LNCaP clone FGC (cell line): ENCODE data around the gene RAPGEF5.

ENCODE experiments used
- DNase-seq: peaks from one replicate; pipeline ENCODE4 v3.0.0-alpha.2; 2011; ENCODE audit warnings: low read depth
- H3K4me3 ChIP-seq: 2 replicates; pipeline ENCODE4 v1.5.1; 2011; ENCODE audit warnings: mild to moderate bottlenecking, low read depth, low read length, control low read depth
- CTCF ChIP-seq: IDR thresholded peaks from 2 replicates; pipeline ENCODE4 v1.5.1; 2012; ENCODE audit warnings: mild to moderate bottlenecking; ENCODE audit not compliant: control insufficient read depth, insufficient read depth; ENCODE audit errors: extremely low read depth

The RAPGEF5 gene

DNA sequence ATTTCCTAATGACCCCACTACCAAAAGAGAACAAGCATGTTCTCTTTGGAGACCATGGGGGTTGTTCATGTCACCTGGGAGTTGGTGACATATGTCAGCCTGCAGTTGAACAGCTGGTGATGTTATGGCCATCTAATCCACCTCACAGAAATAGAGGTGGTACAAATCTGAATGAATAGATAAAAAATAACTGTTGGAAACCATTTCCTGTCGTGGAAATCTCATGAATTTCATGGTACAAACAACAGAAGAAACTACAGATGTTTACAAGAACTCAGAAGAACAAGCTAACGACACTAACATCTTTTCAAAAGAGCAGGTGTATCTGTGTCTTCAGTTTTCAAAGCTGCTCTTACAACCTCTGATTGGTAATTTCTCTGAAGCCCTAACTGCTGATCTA, 81.3 kb downstream of the RAPGEF5 start:
- no peak for TF ChIP-seq CTCF
- no peak overlapping the region for H3K4me3 ChIP-seq

GRCh38 chr7:22271311-22271710, 85.6 kb downstream of the RAPGEF5 start:
- no peak for DNase-seq
- H3K4me3 ChIP-seq, result no peak overlapping the region
- no peak for TF ChIP-seq CTCF

More for the DNA sequence above, 81.3 kb downstream of the RAPGEF5 start:
- no peak for DNase-seq

DNA sequence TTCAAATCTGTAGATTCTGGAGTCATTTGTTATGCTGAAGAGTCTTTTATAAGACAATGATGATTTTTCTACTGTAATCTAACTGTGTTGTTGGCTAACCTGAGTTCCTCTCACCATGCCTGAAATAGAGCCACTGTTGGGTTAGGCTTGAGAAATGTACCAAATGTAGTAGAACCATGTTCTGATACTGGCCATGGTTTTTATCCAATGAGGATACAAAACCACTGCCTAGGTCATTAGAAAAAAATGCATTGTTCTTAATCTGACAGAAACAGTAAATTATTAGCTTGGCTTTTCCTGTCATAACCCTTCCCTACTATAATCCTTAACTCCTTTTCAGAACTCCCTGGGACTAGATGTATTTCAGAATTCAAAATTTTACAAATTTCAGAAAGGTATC, 86.6 kb downstream of the RAPGEF5 start:
- no peak for TF ChIP-seq CTCF
- DNase-seq, result no peak
- no peak overlapping the region for H3K4me3 ChIP-seq

GRCh38 chr7:22269963-22270362, 87.0 kb downstream of the RAPGEF5 start:
- no peak for DNase-seq
- no peak overlapping the region for H3K4me3 ChIP-seq
- TF ChIP-seq CTCF, result no peak

GRCh38 chr7:22268884-22269421, 88.0 kb downstream of the RAPGEF5 start:
- no peak overlapping the region for H3K4me3 ChIP-seq
- no peak for TF ChIP-seq CTCF
- no peak for DNase-seq

DNA sequence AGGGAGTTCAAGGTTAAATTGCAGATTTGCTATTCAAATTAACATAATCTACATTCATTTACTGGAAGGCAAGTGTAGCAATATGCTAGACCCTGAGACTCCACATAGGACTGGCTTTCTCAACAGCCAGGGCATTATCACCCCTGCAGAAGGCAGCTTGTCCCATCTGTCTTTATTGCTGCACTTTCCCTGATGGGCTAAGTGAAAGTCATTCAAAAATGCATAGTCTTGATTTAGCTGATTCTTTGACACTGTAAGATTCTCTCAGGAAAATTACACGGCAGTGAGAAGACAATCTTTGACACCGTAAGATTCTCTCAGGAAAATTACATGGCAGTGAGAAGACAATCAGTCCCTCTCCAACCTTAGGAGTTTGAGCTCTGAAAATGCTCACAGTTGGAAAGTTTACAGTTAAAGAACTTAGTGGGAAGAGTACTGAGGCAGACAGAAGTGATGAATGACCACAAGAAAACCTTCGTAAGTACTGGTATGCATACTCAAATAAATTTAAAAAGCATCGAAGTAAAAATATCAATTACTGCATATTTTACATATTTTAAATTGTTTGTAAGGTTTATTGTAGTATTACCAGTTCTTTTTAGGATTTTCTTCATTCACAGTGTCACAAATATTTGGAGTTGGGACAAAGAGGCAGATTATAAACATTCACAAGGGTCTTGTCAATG, 88.9 kb downstream of the RAPGEF5 start:
- no peak overlapping the region for H3K4me3 ChIP-seq
- no peak for TF ChIP-seq CTCF
- no peak for DNase-seq

DNA sequence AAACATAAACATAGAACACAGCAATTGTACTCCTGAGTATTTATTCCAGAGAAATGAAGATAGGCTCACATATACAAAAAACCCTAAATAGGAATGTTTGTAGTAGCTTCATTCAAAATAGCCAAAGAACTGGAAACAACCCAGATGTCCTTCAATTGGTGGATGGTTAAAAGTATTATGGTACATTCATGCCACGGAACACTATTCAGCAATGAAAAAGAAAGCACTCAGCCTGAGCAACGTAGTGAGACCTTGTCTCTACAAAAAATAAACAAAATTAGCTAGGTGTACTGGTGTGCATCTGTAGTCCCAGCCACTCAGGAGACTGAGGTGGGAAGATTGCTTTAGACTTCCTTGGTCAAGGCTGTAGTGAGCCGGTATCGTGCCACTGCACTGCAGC, 94.4 kb downstream of the RAPGEF5 start:
- TF ChIP-seq CTCF, result no peak
- no peak for DNase-seq
- H3K4me3 ChIP-seq, result no peak overlapping the region
